DOHH2 (cell line): ENCODE results near the gene PIP5K1C.

Source experiments
- EZH2phosphoT487 ChIP-seq: fragments of 200-600 bp; sonication (generic); IDR thresholded peaks from 2 replicates; pipeline ENCODE4 v1.6.1; 2017; ENCODE audit warnings: borderline replicate concordance, mild to moderate bottlenecking, antibody characterized with exemption, low read length, moderate library complexity, mixed read lengths
- TF ChIP-seq, protein P1 (sequence below): fragments of 200-600 bp; sonication (generic); IDR thresholded peaks from one replicate; pipeline ENCODE4 v1.5.1; 2014; ENCODE audit warnings: antibody characterized with exemption, mild to moderate bottlenecking, low read depth, low read length; ENCODE audit not compliant: poor library complexity, severe bottlenecking

GRCh38 chr19:3586127-3586626 lies 114.1 kb downstream of the PIP5K1C start:
- TF ChIP-seq, protein P1, sequence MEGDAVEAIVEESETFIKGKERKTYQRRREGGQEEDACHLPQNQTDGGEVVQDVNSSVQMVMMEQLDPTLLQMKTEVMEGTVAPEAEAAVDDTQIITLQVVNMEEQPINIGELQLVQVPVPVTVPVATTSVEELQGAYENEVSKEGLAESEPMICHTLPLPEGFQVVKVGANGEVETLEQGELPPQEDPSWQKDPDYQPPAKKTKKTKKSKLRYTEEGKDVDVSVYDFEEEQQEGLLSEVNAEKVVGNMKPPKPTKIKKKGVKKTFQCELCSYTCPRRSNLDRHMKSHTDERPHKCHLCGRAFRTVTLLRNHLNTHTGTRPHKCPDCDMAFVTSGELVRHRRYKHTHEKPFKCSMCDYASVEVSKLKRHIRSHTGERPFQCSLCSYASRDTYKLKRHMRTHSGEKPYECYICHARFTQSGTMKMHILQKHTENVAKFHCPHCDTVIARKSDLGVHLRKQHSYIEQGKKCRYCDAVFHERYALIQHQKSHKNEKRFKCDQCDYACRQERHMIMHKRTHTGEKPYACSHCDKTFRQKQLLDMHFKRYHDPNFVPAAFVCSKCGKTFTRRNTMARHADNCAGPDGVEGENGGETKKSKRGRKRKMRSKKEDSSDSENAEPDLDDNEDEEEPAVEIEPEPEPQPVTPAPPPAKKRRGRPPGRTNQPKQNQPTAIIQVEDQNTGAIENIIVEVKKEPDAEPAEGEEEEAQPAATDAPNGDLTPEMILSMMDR: peak; percentile 79
- TF ChIP-seq EZH2phosphoT487: no peak
